HG03342 (cell line): Measurements from ENCODE around the gene RNF144A.

ENCODE experiments used
- ATAC-seq: cut with Tn5 transposase; IDR thresholded peaks from one replicate; pipeline ENCODE4 v1.9.1; 2021; ENCODE audit warnings: mild to moderate bottlenecking, moderate library complexity; ENCODE audit not compliant: unreplicated experiment

Gene RNF144A

GRCh38 chr2:7018282-7018701, 101.1 kb downstream of the RNF144A start:
- no peak for ATAC-seq

GRCh38 chr2:7018767-7019166, 101.6 kb downstream of the RNF144A start:
- no peak for ATAC-seq

GRCh38 chr2:7019191-7019590, 102.0 kb downstream of the RNF144A start:
- no peak for ATAC-seq

GRCh38 chr2:7020059-7020458, 102.8 kb downstream of the RNF144A start:
- no peak for ATAC-seq

DNA sequence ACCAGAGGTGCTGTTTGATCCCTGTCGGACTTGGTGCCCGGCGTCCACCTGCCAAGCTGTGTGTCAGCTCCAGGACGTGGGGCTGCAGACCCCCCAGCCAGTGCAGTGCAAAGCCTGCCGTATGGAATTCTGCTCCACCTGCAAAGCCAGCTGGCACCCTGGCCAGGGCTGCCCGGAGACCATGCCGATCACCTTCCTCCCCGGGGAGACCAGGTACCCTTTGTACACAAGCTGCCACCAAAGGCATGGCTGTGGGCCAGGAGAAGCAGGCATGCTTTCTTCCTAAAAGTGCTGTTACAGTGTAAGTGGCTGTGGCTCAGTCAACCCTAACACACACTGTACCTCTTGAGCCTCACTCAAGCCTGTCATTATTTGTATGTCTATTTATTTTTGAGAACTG, 103.3 kb downstream of the RNF144A start:
- ATAC-seq, result no peak

DNA sequence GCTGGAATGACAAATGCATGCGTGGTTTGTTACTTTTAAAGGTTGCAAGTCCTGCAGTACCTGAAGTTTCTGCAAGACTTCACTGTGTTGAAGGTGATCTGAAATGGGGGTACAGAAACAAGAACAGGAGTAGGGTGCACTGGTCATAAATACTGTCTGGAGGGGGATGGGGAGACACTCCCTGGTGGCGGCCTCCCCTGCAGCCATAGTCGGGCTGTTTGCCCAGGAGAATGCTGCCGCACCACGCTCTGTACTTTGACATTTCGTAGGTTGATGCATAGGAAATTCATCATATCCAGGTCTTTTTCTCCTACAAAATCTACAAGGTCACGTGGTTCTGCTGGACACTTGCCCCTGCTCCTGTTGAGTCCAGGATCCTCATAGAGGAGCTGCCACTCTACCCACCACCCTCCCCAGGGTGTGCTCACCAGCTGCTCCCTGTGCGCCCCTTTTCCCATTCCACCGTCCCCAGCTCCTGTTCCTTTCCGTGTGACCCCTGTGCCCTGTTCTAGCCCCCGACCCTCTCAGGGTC, 103.8 kb downstream of the RNF144A start:
- ATAC-seq, result no peak

DNA sequence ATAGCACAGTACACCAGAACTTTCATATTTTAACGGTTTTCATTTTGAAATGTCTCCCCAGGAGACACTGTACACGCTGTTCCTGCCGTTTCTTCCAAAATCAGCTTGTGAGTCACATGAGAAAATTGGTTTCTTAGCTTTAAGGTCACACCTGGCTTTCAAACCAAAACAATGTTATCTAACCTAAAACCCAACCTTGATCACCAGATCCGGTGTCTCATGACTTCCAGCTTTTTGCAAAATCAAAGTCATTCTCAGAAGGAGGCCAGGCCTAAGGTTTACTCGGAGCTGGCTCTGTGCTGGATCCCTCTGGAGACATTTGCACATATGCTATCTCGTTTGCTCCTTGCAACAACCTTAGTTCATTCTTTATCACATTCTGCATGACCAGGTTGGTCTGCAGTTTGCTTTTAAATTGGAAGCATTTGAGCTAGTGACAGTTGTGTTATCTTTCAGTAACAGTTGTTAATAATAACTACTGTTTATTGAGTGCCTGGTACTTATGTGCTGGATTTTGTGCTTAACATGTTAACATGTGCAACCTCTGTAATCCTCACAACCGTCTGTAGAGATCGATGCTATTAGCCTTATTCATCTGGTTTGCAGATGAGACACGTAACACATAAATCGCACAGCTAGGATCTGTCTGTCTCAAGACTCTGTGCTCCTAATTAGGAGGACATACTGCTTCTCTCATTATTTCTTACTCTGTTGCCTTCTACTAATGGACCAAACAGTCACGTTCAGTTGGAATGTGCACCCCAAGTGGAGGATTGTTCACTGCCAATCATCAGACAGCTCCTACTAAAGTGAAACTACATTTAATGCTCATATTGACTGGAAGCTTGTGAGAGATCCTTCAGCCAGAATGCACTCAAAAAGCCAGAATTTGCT, 105.5 kb downstream of the RNF144A start:
- ATAC-seq, result no peak

GRCh38 chr2:7023542-7023941, 106.3 kb downstream of the RNF144A start:
- ATAC-seq, result no peak

DNA sequence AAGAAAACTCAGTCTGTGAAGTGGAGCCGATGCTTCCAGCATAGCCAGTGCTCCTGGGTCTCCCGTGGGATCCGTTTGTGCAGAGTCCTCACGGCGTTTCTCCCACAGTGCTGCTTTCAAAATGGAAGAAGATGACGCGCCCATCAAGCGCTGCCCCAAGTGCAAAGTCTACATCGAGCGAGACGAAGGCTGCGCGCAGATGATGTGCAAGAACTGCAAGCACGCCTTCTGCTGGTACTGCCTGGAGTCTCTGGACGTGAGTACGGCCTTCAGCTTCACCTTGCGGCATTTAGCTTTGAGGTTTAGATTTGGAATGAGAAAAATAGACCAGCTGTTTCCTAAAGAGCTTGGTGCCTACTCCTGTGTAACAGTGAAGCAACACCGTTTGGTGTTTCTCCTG, 107.0 kb downstream of the RNF144A start:
- ATAC-seq, result no peak

DNA sequence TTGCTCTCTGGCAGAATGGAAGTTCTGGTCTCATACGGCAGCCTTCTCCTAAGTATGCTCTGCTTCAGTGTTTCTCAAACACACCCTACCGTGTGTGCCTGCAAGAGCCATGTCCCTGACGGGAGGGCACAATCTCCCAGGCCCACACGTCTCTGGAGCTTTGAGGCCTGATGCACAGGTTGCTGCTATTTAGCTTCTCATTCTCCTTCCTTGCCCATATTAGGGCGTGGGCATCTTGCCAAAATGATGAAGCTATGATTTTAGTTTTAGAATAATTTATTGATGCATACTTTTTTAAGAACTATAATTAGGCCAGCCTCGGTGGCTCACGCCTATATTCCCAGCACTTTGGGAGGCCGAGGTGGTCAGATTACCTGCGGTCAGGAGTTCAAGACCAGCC, 107.9 kb downstream of the RNF144A start:
- no peak for ATAC-seq

DNA sequence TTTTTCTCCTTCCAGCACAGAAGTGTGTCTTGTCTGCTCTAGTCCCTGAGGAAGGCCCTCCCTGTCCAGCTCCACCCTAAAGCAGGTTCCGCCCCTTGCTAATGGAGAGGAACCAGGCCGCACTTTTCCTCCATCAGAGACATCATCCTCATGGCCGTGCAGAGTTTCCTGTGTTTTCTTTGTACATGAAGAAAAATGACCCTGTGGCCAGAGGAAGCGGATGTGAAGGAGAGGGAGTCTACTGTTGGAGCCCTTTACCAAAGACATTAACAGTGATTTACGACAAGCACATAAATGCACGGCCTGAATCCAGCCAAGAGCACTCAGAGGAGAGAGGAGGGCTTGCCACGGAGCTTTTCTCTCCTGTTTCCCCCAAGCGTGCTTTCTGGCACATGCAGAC, 109.5 kb downstream of the RNF144A start:
- ATAC-seq, result no peak

DNA sequence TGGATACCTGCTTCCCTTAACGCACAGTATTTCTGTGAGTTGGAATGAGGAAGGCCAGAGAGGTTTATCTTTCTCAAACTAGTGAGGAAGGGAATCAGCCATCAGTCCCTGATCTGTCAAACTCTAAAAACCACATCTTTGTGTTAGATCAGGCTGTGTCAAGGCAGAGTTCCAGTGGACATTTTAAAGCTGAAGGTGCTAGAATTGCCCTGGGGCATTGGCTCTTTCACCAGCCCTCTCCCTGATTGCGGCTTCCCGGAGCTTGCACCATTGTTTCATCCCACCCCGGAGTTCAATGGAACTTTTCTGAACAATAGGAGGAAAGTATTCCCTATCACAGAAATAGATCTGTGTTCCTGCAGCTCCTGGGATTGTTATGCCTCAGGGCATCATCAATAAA, 110.2 kb downstream of the RNF144A start:
- ATAC-seq, result no peak

GRCh38 chr2:7027956-7028655, 110.9 kb downstream of the RNF144A start:
- no peak for ATAC-seq

- no peak for ATAC-seq
These were observed 111.6 kb downstream of the RNF144A start for GRCh38 chr2:7028846-7029245.

GRCh38 chr2:7029291-7030059, 112.3 kb downstream of the RNF144A start:
- ATAC-seq, result no peak

DNA sequence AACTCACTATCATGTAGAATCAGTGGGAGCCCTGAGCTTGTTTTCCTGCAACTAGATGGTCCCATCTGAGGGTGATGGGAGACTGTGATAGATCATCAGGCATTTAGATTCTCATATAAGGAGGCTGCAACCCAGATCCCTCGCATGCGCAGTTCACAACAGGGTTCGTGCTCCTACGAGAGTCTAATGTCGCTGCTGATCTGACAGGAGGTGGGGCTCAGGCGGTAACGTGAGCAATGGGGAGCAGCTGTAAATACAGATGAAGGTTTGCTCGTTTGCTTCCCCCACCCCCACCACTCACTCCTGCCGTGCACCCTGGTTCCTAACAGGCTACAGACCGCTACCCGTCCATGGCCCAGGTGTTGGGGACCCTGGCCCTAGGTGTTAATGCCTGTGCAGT, 113.6 kb downstream of the RNF144A start:
- no peak for ATAC-seq

DNA sequence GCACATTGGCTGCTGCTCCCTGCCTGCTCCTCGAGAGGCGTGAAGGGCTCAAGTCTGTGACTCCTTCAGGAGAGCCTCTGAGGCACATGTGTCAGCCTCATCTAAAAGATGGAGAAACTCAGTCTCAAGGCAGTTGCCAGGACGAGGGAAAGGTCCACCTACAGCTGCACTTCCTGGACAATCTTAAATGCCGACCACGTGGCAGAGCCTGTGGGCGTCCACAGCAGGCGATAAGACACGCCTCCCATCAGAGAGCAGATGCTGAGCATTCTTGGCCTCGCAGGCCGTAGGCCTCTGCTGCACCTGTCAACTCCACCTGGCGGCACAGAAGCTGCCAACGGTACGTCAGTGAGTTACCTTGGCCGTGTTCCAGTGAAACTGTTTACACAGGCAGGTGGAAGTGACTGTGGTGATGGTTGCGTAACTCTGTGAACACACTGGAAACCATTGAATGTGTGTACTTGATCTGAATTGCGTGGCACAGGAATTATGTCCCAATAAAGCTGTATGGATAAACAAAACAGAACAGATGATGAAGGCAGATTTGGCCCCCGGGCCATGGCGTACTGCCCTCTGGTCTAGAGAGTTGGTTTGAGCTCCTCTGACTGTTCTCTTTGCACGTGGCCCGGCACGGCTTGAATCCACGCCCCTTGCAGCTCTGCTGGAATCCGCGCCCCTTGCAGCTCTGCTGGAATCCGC, 114.5 kb downstream of the RNF144A start:
- no peak for ATAC-seq

GRCh38 chr2:7032371-7032770, 115.2 kb downstream of the RNF144A start:
- ATAC-seq, result no peak

DNA sequence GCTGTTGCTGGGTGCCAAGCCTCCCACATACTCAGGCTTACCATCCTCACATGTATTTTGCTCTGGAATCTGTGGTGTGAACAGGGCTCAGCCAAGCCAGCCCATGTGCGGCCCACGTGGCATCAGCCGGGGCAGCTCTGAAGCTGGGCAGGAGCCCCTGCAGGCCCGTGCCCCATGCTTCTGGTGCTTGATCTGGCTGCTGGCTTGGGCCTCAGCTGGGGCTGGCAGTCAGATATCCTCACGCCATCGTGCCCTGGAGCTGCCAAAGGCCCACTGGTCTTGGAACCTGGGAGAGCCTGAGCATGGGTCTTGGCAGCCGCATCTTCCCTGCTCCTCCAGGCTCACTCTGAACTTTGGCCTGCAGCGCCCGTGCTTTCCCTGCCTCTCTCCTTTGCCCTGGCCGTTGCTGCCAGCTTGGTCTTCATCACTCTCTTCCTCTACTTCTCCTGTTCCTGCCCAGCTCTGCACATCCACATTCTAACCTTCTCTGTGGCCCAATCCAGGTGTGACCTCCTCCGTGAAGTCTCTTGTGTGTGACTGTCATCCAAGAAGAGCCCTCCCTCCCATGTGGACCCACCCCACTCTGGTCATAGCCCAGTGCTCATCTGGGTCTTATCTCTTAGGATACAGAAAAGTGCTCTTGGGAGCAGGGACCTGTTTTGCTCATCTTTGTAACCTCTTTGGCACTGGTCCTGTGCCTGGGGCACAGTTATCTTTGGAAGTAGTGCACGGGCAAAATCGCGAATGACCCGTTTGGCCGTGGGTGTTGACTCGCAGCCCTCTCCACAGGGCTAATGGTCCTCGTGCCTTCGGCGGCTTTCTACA, 116.1 kb downstream of the RNF144A start:
- ATAC-seq, result no peak

GRCh38 chr2:7034303-7034702, 117.1 kb downstream of the RNF144A start:
- no peak for ATAC-seq
